Cortex of kidney (tissue), 1 donor: Measurements from ENCODE around the gene ZNF669.

ENCODE experiments used
- DNase-seq: peaks from one replicate; lab custom pipeline; 2025; lab: John Stamatoyannopoulos, UW

The ZNF669 gene

GRCh38 chr1:247060771-247061170 is 43.4 kb downstream of the ZNF669 start:
- no peak for DNase-seq

GRCh38 chr1:247056071-247056470 is 48.1 kb downstream of the ZNF669 start:
- no peak for DNase-seq

GRCh38 chr1:247054992-247055415 is 49.2 kb downstream of the ZNF669 start:
- DNase-seq = no peak
